C4-2B (cell line): ENCODE results near the gene NF1.

Experiments
- H3K27ac ChIP-seq: fragments of 450-650 bp; 2 replicates; pipeline ENCODE4 v1.5.1; 2017
- ZFX ChIP-seq: fragments of 450-650 bp; IDR thresholded peaks from 2 replicates; pipeline ENCODE4 v1.6.1; 2017
- TF ChIP-seq, protein P1 (sequence below): fragments of 450-650 bp; conservative IDR thresholded peaks from 2 replicates; pipeline ENCODE4 v1.5.1; 2017; ENCODE audit warnings: mild to moderate bottlenecking

NF1 gene

GRCh38 chr17:31388351-31388750 lies 293.6 kb downstream of the NF1 start:
- TF ChIP-seq, protein P1, sequence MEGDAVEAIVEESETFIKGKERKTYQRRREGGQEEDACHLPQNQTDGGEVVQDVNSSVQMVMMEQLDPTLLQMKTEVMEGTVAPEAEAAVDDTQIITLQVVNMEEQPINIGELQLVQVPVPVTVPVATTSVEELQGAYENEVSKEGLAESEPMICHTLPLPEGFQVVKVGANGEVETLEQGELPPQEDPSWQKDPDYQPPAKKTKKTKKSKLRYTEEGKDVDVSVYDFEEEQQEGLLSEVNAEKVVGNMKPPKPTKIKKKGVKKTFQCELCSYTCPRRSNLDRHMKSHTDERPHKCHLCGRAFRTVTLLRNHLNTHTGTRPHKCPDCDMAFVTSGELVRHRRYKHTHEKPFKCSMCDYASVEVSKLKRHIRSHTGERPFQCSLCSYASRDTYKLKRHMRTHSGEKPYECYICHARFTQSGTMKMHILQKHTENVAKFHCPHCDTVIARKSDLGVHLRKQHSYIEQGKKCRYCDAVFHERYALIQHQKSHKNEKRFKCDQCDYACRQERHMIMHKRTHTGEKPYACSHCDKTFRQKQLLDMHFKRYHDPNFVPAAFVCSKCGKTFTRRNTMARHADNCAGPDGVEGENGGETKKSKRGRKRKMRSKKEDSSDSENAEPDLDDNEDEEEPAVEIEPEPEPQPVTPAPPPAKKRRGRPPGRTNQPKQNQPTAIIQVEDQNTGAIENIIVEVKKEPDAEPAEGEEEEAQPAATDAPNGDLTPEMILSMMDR = no peak
- TF ChIP-seq ZFX = no peak
- H3K27ac ChIP-seq = no peak overlapping the region

- H3K27ac ChIP-seq = no peak overlapping the region
- TF ChIP-seq, protein P1 = peak; percentile 86
- TF ChIP-seq ZFX = no peak
Measured at GRCh38 chr17:31388770-31389656, 294.2 kb downstream of the NF1 start.

DNA sequence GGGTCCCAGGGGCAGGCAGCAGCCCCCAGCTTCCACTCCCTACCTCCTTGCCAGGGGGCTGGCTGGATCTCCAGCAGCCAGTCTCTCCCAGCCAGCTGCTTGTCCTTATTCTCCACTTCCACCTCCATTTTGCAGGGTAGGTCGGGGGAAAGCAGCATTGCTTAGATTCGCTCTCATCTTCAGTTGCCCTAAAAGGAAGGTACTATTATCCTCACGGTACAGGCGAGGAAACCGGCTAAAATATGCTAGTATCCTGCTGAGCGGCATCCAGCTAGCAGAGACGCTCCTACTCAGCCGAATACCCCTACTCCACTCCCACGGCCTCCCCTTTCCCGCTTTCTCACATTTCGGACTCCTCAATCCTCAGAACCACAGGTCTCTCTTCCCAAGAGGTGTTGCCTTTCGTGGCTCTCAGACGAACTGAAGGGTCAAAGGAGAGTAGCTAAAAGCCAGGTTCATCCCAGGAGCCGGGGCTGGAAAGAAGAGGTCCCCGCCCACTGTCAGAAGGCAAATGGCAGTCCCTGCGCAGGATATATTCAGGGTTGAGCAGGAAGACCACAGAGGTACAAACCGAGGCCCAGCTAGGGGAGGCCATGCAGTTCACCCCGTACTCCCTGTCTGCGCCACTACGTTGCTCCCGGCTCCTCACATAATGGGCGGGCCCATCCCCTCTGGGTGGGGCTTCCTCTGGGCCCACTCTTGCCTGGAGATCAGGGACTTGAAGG lies 295.0 kb downstream of the NF1 start:
- no peak overlapping the region for H3K27ac ChIP-seq
- no peak for TF ChIP-seq ZFX
- TF ChIP-seq, protein P1 = peak; percentile 65; the same call in 1 of the 2 replicates

GRCh38 chr17:31390426-31390747 lies 295.6 kb downstream of the NF1 start:
- H3K27ac ChIP-seq = no peak overlapping the region
- TF ChIP-seq, protein P1 = no peak
- TF ChIP-seq ZFX = no peak

DNA sequence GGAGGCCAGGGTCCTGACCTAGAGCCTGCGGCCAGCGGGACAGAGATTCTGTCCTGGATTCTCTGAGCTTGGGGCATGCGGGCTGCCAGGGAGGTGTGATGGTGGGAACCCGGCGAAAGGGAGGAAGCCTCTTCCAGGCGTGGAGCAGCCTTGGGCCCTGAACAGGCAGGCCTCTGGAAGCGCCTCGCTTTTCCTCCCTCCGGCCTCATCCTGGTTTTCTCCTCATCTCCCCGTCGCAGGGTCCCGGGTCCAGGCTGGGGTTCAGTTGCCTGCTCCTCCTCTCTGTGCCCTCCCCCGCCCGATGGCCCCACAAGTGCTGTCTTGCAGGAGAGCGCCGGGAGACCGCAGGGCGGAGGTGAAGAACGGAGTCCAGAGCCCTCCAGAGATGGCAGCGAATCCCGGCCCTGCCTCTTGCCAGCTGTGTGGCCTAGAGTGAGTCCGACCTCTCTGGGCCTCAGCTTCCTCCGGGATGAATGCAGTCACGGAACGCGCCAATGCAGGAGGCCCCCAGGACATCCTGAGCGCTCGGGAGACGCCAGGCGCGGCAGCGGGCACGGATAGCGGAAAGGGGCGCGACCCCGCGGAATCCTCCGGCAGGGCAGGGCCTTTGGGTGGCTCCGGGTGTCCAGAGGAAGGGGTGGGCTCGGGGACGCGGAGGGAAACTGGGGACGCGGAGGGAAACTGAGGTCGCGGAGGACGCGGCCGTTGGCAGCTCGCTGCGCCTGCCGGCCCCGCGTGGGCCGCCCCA lies 296.1 kb downstream of the NF1 start:
- no peak overlapping the region for H3K27ac ChIP-seq
- TF ChIP-seq, protein P1 = no peak
- TF ChIP-seq ZFX = no peak

DNA sequence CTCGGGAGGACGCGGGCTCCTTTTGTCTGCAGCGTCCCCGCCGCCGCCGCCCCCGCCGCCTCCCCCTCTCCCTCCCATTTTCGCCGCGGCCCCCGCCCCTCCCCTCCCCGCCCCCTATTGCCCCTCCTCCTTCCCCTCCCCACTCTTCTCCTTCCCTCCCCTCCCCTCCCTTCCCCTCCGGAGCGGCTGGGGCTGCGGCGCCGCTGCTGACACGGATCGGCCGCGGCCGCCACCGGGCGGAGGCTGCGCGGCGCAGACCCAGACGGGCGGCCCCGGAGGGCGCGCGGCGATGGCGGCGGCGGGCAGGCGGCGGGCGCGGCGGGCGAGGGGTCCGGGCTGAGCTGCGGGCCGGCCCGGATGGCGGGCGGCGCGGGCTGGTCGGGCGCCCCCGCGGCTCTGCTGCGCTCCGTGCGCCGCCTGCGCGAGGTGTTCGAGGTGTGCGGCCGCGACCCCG lies 296.7 kb downstream of the NF1 start, which contains the start of gene RAB11FIP4:
Gene RAB11FIP4 (plus strand): TSS at position 180 of the 454 bp plus-strand sequence. CDS start 178 bp downstream, at position 358.
- TF ChIP-seq ZFX = no peak
- TF ChIP-seq, protein P1 = no peak

More for the DNA sequence above, 296.7 kb downstream of the NF1 start, which contains the start of gene RAB11FIP4:
- no peak within 1 kb of the TSS for H3K27ac ChIP-seq
